Prostate gland (tissue), 2 donors: ENCODE data around the gene PERCC1. TPM values are rescaled to one million over a fixed set of nuclear protein-coding genes. Genes with fewer than 3 reads are reported as not detected.

ENCODE experiments used
- DNase-seq: peaks from one replicate; pipeline ENCODE4 v3.0.0-alpha.2; 2019; ENCODE audit warnings: low spot score
- H3K27ac ChIP-seq, 2 donors: fragments of 200-600 bp; sonication (generic); 2 replicates each; pipeline ENCODE4 v1.5.1; 2017 to 2019
- H3K27me3 ChIP-seq: fragments of 200-600 bp; sonication (generic); replicated peaks from 2 replicates; pipeline ENCODE4 v1.5.1; 2019; ENCODE audit not compliant: insufficient read depth
- H3K36me3 ChIP-seq, 2 donors: fragments of 200-600 bp; sonication (generic); 1 replicate in 1 of 2; 2 replicates in 1 of 2; pipeline versions ENCODE4 v1.5.1 to v1.8.1; 2017 to 2019
- H3K4me1 ChIP-seq: fragments of 200-600 bp; sonication (generic); replicated peaks from 2 replicates; pipeline ENCODE4 v1.5.1; 2019
- H3K4me3 ChIP-seq, 2 donors: fragments of 200-600 bp; sonication (generic); 2 replicates each; pipeline ENCODE4 v1.5.1; 2017 to 2019
- H3K9me3 ChIP-seq: fragments of 200-600 bp; sonication (generic); 2 replicates; pipeline ENCODE4 v1.5.1; 2017
- CTCF ChIP-seq, 4 experiments: fragments of 200-600 bp in 2 of 4; fragments of 450-650 bp in 2 of 4; sonication (generic) in 2 of 4; IDR thresholded peaks; 1 replicate in 3 of 4; 2 replicates in 1 of 4; pipeline ENCODE4 v1.5.1; 2016 to 2019; ENCODE audit warnings: antibody characterized with exemption in 4 of 4, mild to moderate bottlenecking in 2 of 4, moderate library complexity in 2 of 4
- POLR2A ChIP-seq: fragments of 450-650 bp; IDR thresholded peaks from one replicate; pipeline ENCODE4 v1.6.1; 2016; ENCODE audit warnings: antibody characterized with exemption, mild to moderate bottlenecking
- POLR2AphosphoS5 ChIP-seq: sonication (generic); formaldehyde crosslinking; IDR thresholded peaks from one replicate; pipeline ENCODE4 v1.6.1; 2017; ENCODE audit warnings: antibody characterized with exemption
- WGBS: methylation state at CpG from one replicate; pipeline ENCODE4 v1.1.5; 2018; 5-methylcytosine and 5-hydroxymethylcytosine counted together
- intact Hi-C: fragments of 100-400 bp; cut with DNase I; formaldehyde crosslinking; loops from one replicate; pipeline ENCODE4 v1.14.2; 2022
- total RNA-seq, 2 donors: library from RNA; depleted of rRNA; stranded (reverse); fragments of >200 nt; gene quantifications; one replicate each; pipeline ENCODE4 v1.1.0, GENCODE V29; 2016

PERCC1 gene
- total RNA-seq, 2 donors from 2014 or later, result 26.0 to 45.2 TPM

DNA sequence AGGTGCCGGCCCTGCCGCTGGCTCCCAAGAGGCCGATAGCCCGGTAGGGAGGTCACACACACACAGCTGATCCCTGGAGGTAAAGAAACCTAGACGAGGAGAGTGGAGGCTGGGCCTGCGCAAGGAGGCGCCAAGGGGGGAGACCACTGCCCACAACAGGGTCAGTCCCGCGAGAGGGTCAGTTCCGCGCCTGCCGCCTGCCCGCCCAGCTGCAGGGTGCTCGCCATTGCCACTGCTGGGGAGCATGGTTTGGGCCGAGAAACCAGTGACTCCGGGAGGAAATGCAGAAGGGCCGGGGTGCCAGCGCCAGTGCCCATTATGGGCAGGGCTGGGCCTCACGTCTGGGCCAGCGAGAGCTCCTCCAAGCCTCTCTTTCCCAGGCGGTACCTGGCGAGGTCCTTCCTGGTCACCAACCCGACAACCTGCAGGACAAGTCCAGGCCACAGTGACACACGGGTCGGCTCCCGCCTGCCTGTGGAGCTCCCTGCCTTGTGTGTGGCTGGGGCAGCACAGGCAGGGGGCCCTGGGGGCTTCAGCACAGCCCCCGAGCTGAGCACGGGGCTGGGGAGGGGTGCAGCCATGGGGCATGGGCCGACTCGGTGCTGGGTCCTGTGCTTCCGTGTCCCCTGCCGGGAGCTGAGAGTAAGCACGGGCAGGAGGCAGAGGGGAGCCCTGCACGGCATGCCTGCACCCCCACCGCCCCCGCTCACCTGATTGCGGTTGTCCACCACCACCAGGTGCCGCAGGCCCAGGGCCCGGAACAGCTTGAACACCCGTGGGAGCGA is 15.6 kb downstream of the PERCC1 start:
- Histone ChIP-seq H3K27ac (no peak overlapping the region), H3K9me3 (no peaks in the 10 kb centered on the region), H3K4me1 (no peaks in the 10 kb centered on the region), H3K4me3 (no peak overlapping the region), H3K27me3 (no peaks in the 10 kb centered on the region), H3K36me3 (no peaks in the 10 kb centered on the region)
- WGBS, result 89% methylated on average over 38 of the region's 41 CpGs
- intact Hi-C loops, result no loop called here
- DNase-seq, result no peak
- TF ChIP-seq POLR2A (no peak), CTCF (IDR thresholded peaks at IDR 0.05) (no peak), POLR2AphosphoS5 (no peak)

DNA sequence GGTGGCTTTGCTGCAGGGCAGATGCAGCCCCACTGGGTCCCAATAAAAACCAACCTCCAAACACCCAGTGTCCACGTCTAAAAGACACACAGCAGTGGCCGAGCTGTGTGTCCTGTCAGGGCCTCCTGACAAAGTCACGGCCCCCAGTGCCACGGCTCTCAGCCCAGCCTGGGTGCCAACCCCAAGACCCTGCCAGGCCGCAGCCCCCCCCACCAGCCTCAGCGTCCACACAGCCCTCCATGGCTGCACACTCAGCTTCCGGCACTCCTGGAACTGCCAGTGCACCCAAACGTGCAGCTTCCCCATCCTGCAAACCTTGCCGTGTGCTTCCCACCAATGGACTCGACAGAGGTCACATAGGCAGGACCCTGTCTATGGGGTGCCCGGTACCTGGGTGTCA is 17.1 kb downstream of the PERCC1 start:
- 90% methylated on average over 11 of the region's 11 CpGs for WGBS
- H3K27ac ChIP-seq, result no peak overlapping the region
- TF ChIP-seq CTCF (IDR thresholded peaks at IDR 0.05) (no peak), POLR2AphosphoS5 (no peak)
- no peak overlapping the region for H3K4me3 ChIP-seq
- H3K4me1 ChIP-seq, result no peaks in the 10 kb centered on the region
- DNase-seq, result no peak
- H3K36me3 ChIP-seq, result no peaks in the 10 kb centered on the region
- H3K9me3 ChIP-seq, result no peaks in the 10 kb centered on the region
- H3K27me3 ChIP-seq, result no peaks in the 10 kb centered on the region
- intact Hi-C loops, result no loop called here

DNA sequence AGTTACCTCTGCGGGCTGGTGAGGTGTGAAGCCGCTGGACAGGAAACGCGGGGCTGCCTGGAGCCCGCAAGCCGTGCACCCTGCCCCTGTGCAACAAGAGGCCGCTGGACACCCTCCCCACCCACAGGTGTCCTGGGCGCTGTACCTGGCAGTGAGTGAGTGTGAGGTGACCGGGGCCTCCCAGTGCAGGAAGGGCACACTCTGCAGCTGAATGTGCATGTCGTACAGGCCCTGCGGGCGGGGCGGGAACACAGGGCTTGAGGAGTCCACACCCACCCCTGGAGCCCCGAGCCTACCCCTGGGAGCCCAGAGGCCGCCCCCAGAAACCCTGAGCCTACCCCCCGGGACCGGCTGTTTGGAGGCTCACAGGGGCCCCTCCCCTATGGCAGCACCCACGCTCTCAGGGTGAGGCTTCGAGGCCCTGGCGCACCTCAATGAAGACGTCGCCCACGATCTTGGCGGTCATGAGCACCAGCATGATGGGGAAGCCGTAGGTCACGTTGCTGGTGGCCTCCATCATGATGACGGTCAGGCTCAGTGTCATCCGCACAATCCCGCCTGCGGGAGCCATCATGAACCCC is 17.7 kb downstream of the PERCC1 start:
- 90% methylated on average over 30 of the region's 30 CpGs for WGBS
- TF ChIP-seq POLR2AphosphoS5 (no peak), POLR2A (no peak), CTCF (IDR thresholded peaks at IDR 0.05) (no peak)
- no peak for DNase-seq
- Histone ChIP-seq H3K27me3 (no peaks in the 10 kb centered on the region), H3K36me3 (peaks cover 3 to 7% of the 10 kb centered on the region in 2 donors), H3K27ac (no peak overlapping the region), H3K4me3 (no peak overlapping the region), H3K9me3 (no peaks in the 10 kb centered on the region), H3K4me1 (no peaks in the 10 kb centered on the region)
- intact Hi-C loops, result no loop called here

DNA sequence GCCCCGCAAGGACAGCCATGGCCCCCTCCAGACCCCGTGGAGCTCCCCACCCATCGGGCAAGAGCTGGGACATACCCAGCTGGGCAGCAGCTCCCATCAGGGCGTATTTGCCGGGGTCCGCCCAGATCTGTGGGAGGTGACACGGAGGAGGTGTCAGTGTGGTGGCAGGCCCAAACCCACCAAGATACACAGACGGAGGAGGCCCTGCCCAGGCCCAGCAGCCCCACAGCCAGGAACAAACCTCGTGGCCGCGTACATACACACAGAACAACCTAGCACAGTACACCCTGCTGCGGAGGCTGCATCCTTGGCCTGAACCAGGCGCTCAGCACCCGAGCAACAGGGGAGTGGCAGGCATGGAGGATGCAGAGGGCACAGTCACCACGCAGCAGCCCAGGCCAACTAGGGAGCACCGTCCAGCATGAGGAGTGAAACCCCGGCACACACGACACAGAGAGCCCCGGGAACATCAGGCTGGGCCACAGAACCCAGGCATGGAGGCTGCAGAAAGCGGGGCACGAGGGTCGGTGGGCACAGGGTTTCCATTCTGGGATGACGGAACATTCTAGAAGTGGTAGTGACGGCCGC is 18.4 kb downstream of the PERCC1 start:
- Histone ChIP-seq H3K4me1 (no peaks in the 10 kb centered on the region), H3K9me3 (no peaks in the 10 kb centered on the region), H3K36me3 (peaks cover 9 to 13% of the 10 kb centered on the region in 2 donors), H3K27ac (no peak overlapping the region), H3K27me3 (no peaks in the 10 kb centered on the region), H3K4me3 (no peak overlapping the region)
- TF ChIP-seq POLR2A (no peak), CTCF (IDR thresholded peaks at IDR 0.05) (no peak)
- DNase-seq, result no peak
- WGBS, result 93% methylated on average over 25 of the region's 25 CpGs
- intact Hi-C loops, result no loop called here
